CD14-positive monocyte (primary cell): ENCODE data around the gene OAS1. TPM values are rescaled to one million over a fixed set of nuclear protein-coding genes. Genes with fewer than 3 reads are reported as not detected.

Experiments used
- DNase-seq, 3 donors: peaks; one replicate each; pipeline ENCODE4 v3.0.0-alpha.2; 2011 to 2022
- H2AFZ ChIP-seq: 2 replicates; pipeline ENCODE4 v1.6.0; 2012; ENCODE audit warnings: mild to moderate bottlenecking, low read depth, low read length, inconsistent platforms; ENCODE audit not compliant: insufficient read depth, poor library complexity, severe bottlenecking
- H3K27ac ChIP-seq, 2 donors: 1 replicate in 1 of 2; 2 replicates in 1 of 2; pipeline ENCODE4 v1.5.1; 2012 to 2013; ENCODE audit warnings: low read length in 2 of 2, control low read depth in 1 of 2, inconsistent platforms in 1 of 2, low read depth in 1 of 2, mild to moderate bottlenecking in 1 of 2
- H3K27me3 ChIP-seq, 2 donors: one replicate each; pipeline versions ENCODE4 v1.6.0 to v1.6.1; 2011 to 2013; ENCODE audit warnings: low read length in 2 of 2; ENCODE audit not compliant: control insufficient read depth in 2 of 2, insufficient read depth in 2 of 2
- H3K36me3 ChIP-seq, 2 donors: replicated peaks in 1 of 2; 1 replicate in 1 of 2; 2 replicates in 1 of 2; pipeline versions ENCODE4 v1.5.1 to v1.6.1; 2012 to 2013; ENCODE audit warnings: low read length in 2 of 2, control low read depth in 1 of 2, inconsistent platforms in 1 of 2, mild to moderate bottlenecking in 1 of 2; ENCODE audit not compliant: insufficient read depth in 2 of 2, control insufficient read depth in 1 of 2
- H3K4me1 ChIP-seq, 2 donors: 1 replicate in 1 of 2; 2 replicates in 1 of 2; pipeline versions ENCODE4 v1.5.1 to v1.6.1; 2012 to 2013; ENCODE audit warnings: low read length in 2 of 2, control low read depth in 1 of 2, inconsistent platforms in 1 of 2, mild to moderate bottlenecking in 1 of 2, moderate library complexity in 1 of 2; ENCODE audit not compliant: insufficient read depth in 2 of 2, control insufficient read depth in 1 of 2
- H3K4me2 ChIP-seq: replicated peaks from 2 replicates; pipeline ENCODE3; 2012; ENCODE audit warnings: low read length, moderate library complexity, mild to moderate bottlenecking; ENCODE audit not compliant: poor library complexity, severe bottlenecking; ENCODE audit errors: extremely low read depth
- H3K4me3 ChIP-seq, 3 experiments: fragments of 200-600 bp in 1 of 3; sonication (generic) in 1 of 3; replicated peaks in 1 of 3; 1 replicate in 2 of 3; 2 replicates in 1 of 3; pipeline ENCODE4 v1.5.1; 2011 to 2013; ENCODE audit warnings: low read length in 3 of 3, mild to moderate bottlenecking in 3 of 3, control low read depth in 2 of 3, low read depth in 2 of 3, inconsistent platforms in 1 of 3, moderate library complexity in 1 of 3
- H3K79me2 ChIP-seq: 2 replicates; pipeline ENCODE4 v1.6.0; 2012; ENCODE audit warnings: mild to moderate bottlenecking, control low read depth, inconsistent platforms, low read length, moderate library complexity; ENCODE audit not compliant: insufficient read depth
- H3K9ac ChIP-seq: 2 replicates; pipeline ENCODE4 v1.6.0; 2017; ENCODE audit warnings: low read length, mild to moderate bottlenecking; ENCODE audit not compliant: insufficient read depth, poor library complexity, severe bottlenecking
- H3K9me3 ChIP-seq, 2 donors: replicated peaks in 1 of 2; 1 replicate in 1 of 2; 2 replicates in 1 of 2; pipeline versions ENCODE4 v1.5.1 to v1.6.1; 2012 to 2013; ENCODE audit warnings: low read length in 2 of 2, control low read depth in 1 of 2; ENCODE audit not compliant: control insufficient read depth in 1 of 2, insufficient read depth in 1 of 2
- H4K20me1 ChIP-seq: 2 replicates; pipeline ENCODE4 v1.6.0; 2012; ENCODE audit warnings: mild to moderate bottlenecking, low read length, control low read depth, moderate library complexity; ENCODE audit not compliant: insufficient read depth
- H3K27ac Mint-ChIP-seq, 7 donors: one replicate each; pipeline ENCODE4 v1.8.0; 2020; ENCODE audit warnings: mild to moderate bottlenecking in 7 of 7, mixed read lengths in 7 of 7, moderate library complexity in 6 of 7, inconsistent platforms in 2 of 7
- H3K27me3 Mint-ChIP-seq, 3 donors: one replicate each; pipeline ENCODE4 v1.8.0; 2021 to 2022; ENCODE audit warnings: low read depth in 3 of 3, mild to moderate bottlenecking in 3 of 3, mixed read lengths in 3 of 3, moderate library complexity in 3 of 3, inconsistent platforms in 1 of 3
- H3K36me3 Mint-ChIP-seq, 2 donors: one replicate each; pipeline ENCODE4 v1.8.0; 2020; ENCODE audit warnings: mixed read lengths in 2 of 2, inconsistent platforms in 1 of 2, mild to moderate bottlenecking in 1 of 2
- H3K4me1 Mint-ChIP-seq: one replicate; pipeline ENCODE4 v1.8.0; 2020; ENCODE audit warnings: mild to moderate bottlenecking, mixed read lengths
- H3K4me3 Mint-ChIP-seq, 2 donors: one replicate each; pipeline ENCODE4 v1.8.0; 2020; ENCODE audit warnings: mild to moderate bottlenecking in 2 of 2, mixed read lengths in 2 of 2, moderate library complexity in 1 of 2
- H3K9me3 Mint-ChIP-seq, 7 donors: one replicate each; pipeline ENCODE4 v1.8.0; 2020 to 2022; ENCODE audit warnings: mixed read lengths in 7 of 7, mild to moderate bottlenecking in 6 of 7, moderate library complexity in 6 of 7, inconsistent platforms in 2 of 7
- WGBS: methylation state at CpG from one replicate; pipeline ENCODE4 v1.1.5; 2013; ENCODE audit warnings: missing lambda C conversion rate; ENCODE audit not compliant: insufficient coverage; 5-methylcytosine and 5-hydroxymethylcytosine counted together
- intact Hi-C, 2 donors: fragments of 100-400 bp; cut with micrococcal nuclease; formaldehyde crosslinking; loops; one replicate each; pipeline versions ENCODE4 v1.15.0 to v1.15.1; 2023
- polyA plus RNA-seq, 3 donors: library from polyadenylated mRNA; depleted of rRNA in 1 of 3; unstranded in 2 of 3; stranded (reverse) in 1 of 3; fragments of 300-500 nt in 2 of 3; fragments of >200 nt in 1 of 3; fragmentation: Illumina TruSeq in 2 of 3; gene quantifications; 1 replicate in 2 of 3; 2 replicates in 1 of 3; pipeline ENCODE4 v1.2.3, GENCODE V29; 2012 to 2021
- TF ChIP-seq, protein P1 (sequence below): fragments of 200-600 bp; IDR thresholded peaks from one replicate; pipeline ENCODE4 v1.8.0; 2022; ENCODE audit warnings: antibody characterized with exemption, mild to moderate bottlenecking

The OAS1 gene
- polyA plus RNA-seq, 3 donors, result 111 to 237 (median 237) TPM

DNA sequence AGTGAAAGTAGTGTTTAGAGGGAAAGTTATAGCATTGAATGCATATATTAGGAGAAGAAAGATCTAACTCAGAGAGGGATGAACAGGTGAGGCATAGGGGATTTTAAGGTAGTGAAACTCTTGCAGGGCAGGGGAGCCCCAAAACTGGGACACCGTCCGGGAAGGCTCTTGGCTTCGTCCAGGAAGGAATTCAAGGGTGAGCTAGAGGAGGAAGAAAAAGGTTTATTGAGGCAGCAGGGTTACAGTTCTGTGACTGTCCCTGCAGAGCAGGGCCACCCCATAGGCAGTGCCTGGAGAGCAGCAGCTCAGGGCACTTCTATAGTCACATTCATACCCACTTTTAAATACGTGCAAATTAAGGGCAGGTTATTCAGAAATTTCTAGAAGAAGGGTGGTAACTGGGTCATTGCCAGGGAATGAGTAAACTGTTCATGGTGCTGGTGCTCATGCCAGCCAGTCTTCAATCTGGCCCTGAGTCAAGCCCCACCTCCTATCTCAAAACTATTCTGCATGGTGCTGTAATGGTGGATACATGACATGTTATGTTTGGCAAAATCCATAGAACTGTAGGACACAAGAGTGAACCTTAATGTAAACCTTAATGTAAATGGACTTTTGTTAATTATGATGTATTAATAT, 1.2 kb upstream of the OAS1 start:
- intact Hi-C loops, result loop anchor here (5.0 to 10.0 kb wide), 3 partner anchors 72 to 279 kb away; partner anchors contain the start of genes DDX54 (in 1 of the 2), OAS2 (in 1 of the 2) and RITA1 (in 1 of the 2)
- H3K79me2 ChIP-seq, result peaks cover 35% of the 10 kb centered on the region
- no peak for DNase-seq
- no peak overlapping the region for H3K4me3 ChIP-seq
- H3K27me3 ChIP-seq, result no peaks in the 10 kb centered on the region
- no peak overlapping the region for H3K9ac ChIP-seq
- Mint-ChIP-seq H3K36me3 (peaks cover 23 to 24% of the 10 kb centered on the region in 2 donors), H3K9me3 (peaks cover 0 to 4% (median 3%) of the 10 kb centered on the region in 7 donors), H3K4me1 (peaks cover 67% of the 10 kb centered on the region), H3K27ac (peak overlapping the region; percentile 36 to 96 (median 70)), H3K27me3 (peaks cover 0 to 4% (median 1%) of the 10 kb centered on the region in 3 donors), H3K4me3 (no peak overlapping the region)
- peaks cover 32% of the 10 kb centered on the region for H4K20me1 ChIP-seq
- H2AFZ ChIP-seq, result peak overlapping the region; percentile 1
- WGBS, result 90% methylated on average over 2 of the region's 4 CpGs
- peak overlapping the region; percentile 36 to 59 for H3K27ac ChIP-seq
- TF ChIP-seq, protein P1, sequence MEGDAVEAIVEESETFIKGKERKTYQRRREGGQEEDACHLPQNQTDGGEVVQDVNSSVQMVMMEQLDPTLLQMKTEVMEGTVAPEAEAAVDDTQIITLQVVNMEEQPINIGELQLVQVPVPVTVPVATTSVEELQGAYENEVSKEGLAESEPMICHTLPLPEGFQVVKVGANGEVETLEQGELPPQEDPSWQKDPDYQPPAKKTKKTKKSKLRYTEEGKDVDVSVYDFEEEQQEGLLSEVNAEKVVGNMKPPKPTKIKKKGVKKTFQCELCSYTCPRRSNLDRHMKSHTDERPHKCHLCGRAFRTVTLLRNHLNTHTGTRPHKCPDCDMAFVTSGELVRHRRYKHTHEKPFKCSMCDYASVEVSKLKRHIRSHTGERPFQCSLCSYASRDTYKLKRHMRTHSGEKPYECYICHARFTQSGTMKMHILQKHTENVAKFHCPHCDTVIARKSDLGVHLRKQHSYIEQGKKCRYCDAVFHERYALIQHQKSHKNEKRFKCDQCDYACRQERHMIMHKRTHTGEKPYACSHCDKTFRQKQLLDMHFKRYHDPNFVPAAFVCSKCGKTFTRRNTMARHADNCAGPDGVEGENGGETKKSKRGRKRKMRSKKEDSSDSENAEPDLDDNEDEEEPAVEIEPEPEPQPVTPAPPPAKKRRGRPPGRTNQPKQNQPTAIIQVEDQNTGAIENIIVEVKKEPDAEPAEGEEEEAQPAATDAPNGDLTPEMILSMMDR, result no peak
- H3K4me2 ChIP-seq, result peak overlapping the region; percentile 92
- peaks cover 18 to 22% of the 10 kb centered on the region in 2 donors for H3K36me3 ChIP-seq
- H3K4me1 ChIP-seq, result peaks cover 60 to 62% of the 10 kb centered on the region in 2 donors
- H3K9me3 ChIP-seq, result no peaks in the 10 kb centered on the region

DNA sequence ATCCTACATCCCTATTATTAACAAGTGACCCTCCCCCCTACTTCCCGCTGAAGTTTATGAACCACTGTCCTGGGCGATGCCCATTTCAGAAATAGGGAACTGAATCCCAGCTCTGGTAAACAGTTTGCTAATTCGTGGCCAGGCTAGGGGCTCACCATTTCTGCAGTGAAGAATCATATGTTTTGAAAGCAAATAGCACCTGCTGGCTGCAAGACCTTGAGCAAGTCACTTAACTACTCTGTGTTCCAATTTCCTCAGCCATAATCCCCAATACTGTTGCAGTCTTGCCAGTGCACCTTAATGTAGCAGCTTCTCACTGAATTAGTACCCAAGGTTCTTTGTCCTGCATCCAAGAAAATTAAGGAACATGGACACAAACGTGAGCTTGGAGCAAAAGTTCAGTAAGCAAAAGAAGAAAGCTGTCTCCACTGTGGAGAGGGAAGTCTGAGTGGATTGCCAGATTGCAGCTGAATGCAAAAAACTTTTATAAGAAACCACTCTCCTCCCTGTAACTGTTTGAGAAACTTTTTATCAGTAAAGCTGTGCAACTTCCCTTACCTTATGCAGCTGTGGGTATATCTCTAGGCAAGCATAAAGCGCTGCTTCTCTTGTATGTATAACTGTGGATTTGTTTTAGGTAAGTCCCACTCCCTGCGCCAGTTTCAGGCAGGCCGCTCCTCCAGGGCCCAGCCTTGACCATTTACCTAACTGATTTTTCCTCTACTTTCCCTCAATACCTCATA, 824 bp downstream of the OAS1 start:
- H3K4me1 ChIP-seq, result peaks cover 56 to 57% of the 10 kb centered on the region in 2 donors
- peaks cover 52% of the 10 kb centered on the region for H4K20me1 ChIP-seq
- H3K79me2 ChIP-seq, result peaks cover 49% of the 10 kb centered on the region
- no peaks in the 10 kb centered on the region for H3K27me3 ChIP-seq
- H3K4me2 ChIP-seq, result peak overlapping the region; percentile 92
- H3K36me3 ChIP-seq, result peaks cover 38 to 42% of the 10 kb centered on the region in 2 donors
- peak; percentile 52 to 77 (median 70) for DNase-seq
- peak overlapping the region; percentile 87 to 90 for H3K27ac ChIP-seq
- peaks cover 7 to 14% of the 10 kb centered on the region in 2 donors for H3K9me3 ChIP-seq
- H2AFZ ChIP-seq, result no peak overlapping the region
- H3K4me3 ChIP-seq, result peak overlapping the region; percentile 95 to 100 (median 96)
- H3K9me3 Mint-ChIP-seq, result peaks cover 8 to 19% (median 12%) of the 10 kb centered on the region in 7 donors
- H3K4me1 Mint-ChIP-seq, result peaks cover 69% of the 10 kb centered on the region
- 0% methylated on average over 2 of the region's 7 CpGs for WGBS
- TF ChIP-seq, protein P1, result no peak
- H3K27me3 Mint-ChIP-seq, result peaks cover 0 to 4% (median 1%) of the 10 kb centered on the region in 3 donors
- H3K4me3 Mint-ChIP-seq, result peak overlapping the region; percentile 96 to 98
- peak overlapping the region; percentile 94 to 99 (median 96) for H3K27ac Mint-ChIP-seq
- intact Hi-C loops, result loop anchor here (5.0 to 10.0 kb wide), 3 partner anchors 70 to 277 kb away; partner anchors contain the start of genes DDX54 (in 1 of the 2), OAS2 (in 1 of the 2) and RITA1 (in 1 of the 2)
- peak overlapping the region; percentile 61 for H3K9ac ChIP-seq
- H3K36me3 Mint-ChIP-seq, result peaks cover 43 to 44% of the 10 kb centered on the region in 2 donors
